Measurements from ENCODE around the gene DGKE. TPM values are rescaled to one million over a fixed set of nuclear protein-coding genes. Genes with fewer than 3 reads are reported as not detected.

DGKE gene
- total and polyA plus RNA-seq, 8 donors = 1.8 to 7.6 (median 4.4) TPM

DNA sequence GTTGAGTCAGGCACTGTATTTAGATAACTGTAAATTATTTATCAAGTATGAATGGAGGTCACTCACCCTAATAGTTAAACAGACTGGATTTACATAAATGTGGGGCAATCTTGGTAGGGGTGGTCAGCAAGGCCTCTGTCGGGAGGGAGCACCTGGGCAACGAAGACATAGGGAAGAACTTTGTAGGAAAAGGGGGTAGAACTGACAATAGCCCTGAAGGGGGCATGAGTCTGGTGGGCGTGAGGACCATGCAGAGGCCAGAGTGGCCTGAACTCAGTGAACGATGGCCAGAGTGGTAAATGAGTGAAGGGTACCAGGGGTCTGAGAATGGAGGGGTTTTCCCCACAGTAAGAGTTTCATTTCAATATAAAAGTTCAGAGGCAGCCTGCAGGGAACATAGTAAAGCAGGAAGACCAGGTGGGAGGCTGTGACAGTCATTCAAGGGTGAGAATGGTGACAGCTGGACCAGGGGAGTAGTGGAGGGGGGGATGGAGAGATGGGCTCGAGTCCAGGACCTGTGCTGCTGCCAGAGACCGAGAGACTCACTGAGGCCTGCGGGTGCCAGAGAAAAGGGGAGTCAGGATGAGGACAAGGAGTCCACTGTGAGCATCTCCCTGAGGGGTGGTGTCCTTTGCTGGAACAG, 3.1 kb upstream of the DGKE start:
- ATAC-seq = peak in 2 of 4 donors; percentile 10 to 30
- intact Hi-C loops (cut with DNase I) = no loop called here
- DNase-seq = peak in 5 of 6 donors; percentile 64 to 77 (median 71)
- Histone ChIP-seq H3K4me3 (peak overlapping the region in 1 of 4 donors; percentile 1), H3K4me1 (peaks cover 18 to 44% (median 27%) of the 10 kb centered on the region in 3 donors), H3K36me3 (no peaks in the 10 kb centered on the region), H3K27ac (peak overlapping the region in 3 of 4 donors; percentile 8 to 25 (median 24)), H3K27me3 (no peaks in the 10 kb centered on the region), H3K9me3 (no peaks in the 10 kb centered on the region)
- FAIRE-seq = no peak
- 17 to 23% methylated on average over 7 of the region's 7 CpGs for WGBS, 2 donors
- TF ChIP-seq, protein P1, sequence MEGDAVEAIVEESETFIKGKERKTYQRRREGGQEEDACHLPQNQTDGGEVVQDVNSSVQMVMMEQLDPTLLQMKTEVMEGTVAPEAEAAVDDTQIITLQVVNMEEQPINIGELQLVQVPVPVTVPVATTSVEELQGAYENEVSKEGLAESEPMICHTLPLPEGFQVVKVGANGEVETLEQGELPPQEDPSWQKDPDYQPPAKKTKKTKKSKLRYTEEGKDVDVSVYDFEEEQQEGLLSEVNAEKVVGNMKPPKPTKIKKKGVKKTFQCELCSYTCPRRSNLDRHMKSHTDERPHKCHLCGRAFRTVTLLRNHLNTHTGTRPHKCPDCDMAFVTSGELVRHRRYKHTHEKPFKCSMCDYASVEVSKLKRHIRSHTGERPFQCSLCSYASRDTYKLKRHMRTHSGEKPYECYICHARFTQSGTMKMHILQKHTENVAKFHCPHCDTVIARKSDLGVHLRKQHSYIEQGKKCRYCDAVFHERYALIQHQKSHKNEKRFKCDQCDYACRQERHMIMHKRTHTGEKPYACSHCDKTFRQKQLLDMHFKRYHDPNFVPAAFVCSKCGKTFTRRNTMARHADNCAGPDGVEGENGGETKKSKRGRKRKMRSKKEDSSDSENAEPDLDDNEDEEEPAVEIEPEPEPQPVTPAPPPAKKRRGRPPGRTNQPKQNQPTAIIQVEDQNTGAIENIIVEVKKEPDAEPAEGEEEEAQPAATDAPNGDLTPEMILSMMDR (IDR thresholded peaks at IDR 0.05) = no peak

GRCh38 chr17:56831369-56832095, 2.4 kb upstream of the DGKE start:
- Histone ChIP-seq H3K4me3 (peak overlapping the region in 1 of 4 donors; percentile 1), H3K27ac (peak overlapping the region in 2 of 4 donors; percentile 8 to 24), H3K4me1 (peaks cover 17 to 41% (median 24%) of the 10 kb centered on the region in 3 donors), H3K9me3 (no peaks in the 10 kb centered on the region), H3K27me3 (no peaks in the 10 kb centered on the region), H3K36me3 (no peaks in the 10 kb centered on the region)
- WGBS, 2 donors = 80 to 83% methylated on average over 16 of the region's 16 CpGs
- TF ChIP-seq, protein P1 (IDR thresholded peaks at IDR 0.05) = no peak
- intact Hi-C loops (cut with DNase I) = no loop called here
- ATAC-seq (no peak), DNase-seq (no peak), FAIRE-seq (no peak)

- FAIRE-seq (no peak), ATAC-seq (no peak), DNase-seq (no peak)
- Histone ChIP-seq H3K4me1 (peaks cover 8 to 34% (median 15%) of the 10 kb centered on the region in 3 donors), H3K9me3 (no peaks in the 10 kb centered on the region), H3K27me3 (no peaks in the 10 kb centered on the region), H3K36me3 (no peaks in the 10 kb centered on the region), H3K27ac (peak overlapping the region in 1 of 4 donors; percentile 98), H3K4me3 (peak overlapping the region in 3 of 4 donors; percentile 64 to 93 (median 85))
- TF ChIP-seq, protein P1 (IDR thresholded peaks at IDR 0.05) = no peak
- WGBS, 2 donors = 25 to 27% methylated on average over 4 of the region's 4 CpGs
- intact Hi-C loops (cut with DNase I) = no loop called here
Observed at GRCh38 chr17:56832446-56832845, 1.5 kb upstream of the DGKE start.

DNA sequence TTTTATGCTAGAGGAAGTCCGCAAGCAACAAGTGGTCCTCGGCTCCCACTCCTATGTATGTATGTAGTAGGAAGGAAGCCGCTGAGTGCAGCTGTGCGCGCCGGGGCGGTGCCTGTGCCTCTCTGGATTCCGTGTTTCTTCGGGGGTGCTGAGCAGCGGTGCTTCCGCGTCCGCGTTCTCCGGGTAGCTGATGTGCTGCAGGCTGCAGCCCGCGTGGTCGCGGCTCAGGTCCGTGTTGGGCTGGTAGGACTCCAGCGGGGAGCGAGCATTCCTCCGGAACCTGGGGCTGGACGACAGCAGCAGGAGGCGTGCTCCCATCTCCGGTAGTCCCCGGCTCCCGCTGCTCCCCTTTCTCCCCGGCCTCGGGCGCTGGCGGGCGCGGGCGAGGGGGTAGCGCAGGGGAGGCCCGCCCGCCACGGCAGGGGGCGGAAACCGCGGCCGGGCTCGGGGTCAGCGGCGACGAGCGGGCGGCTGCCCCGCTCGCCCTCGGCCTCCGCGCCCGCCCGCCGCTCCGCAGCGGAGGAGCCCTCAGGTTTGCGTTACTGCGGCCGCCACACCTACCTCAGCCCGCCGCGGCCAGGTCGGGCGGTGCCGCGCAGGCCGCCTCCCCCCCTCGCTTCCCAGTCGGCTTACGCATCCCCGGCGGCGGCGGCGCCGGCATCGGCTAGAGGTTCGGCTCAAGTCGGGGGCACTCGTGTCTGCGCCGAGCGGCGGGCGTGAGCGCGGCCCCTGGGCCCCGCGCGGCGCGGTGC, 718 bp upstream of the DGKE start:
- DNase-seq = peak; percentile 43 to 84 (median 60)
- peak overlapping the region; percentile 47 to 93 (median 74) for H3K4me3 ChIP-seq
- WGBS, 2 donors = 0% methylated on average over 66 to 95 of the region's 95 CpGs
- no peaks in the 10 kb centered on the region for H3K27me3 ChIP-seq
- H3K9me3 ChIP-seq = no peaks in the 10 kb centered on the region
- ATAC-seq = peak; percentile 15 to 66 (median 56)
- FAIRE-seq = no peak
- no peaks in the 10 kb centered on the region for H3K36me3 ChIP-seq
- peak overlapping the region; percentile 48 to 98 (median 80) for H3K27ac ChIP-seq
- TF ChIP-seq, protein P1 (IDR thresholded peaks at IDR 0.05) = no peak
- peaks cover 6 to 35% (median 14%) of the 10 kb centered on the region in 3 donors for H3K4me1 ChIP-seq
- intact Hi-C loops (cut with DNase I) = no loop called here

Measured in pancreas (tissue), 10 donors.